Forelimb muscle (tissue), 1 donor: Measurements from ENCODE around the gene ACADVL. TPM values are rescaled to one million over a fixed set of nuclear protein-coding genes. Genes with fewer than 3 reads are reported as not detected.
"Not testable (repeated sequence)": the region's sequence is repeated elsewhere in the genome, so short reads cannot be mapped to it uniquely, and the experiment has no call there.

Experiments
- DNase-seq: peaks from one replicate; pipeline ENCODE4 v3.0.0-alpha.2; 2013; ENCODE audit warnings: low read depth
- polyA plus RNA-seq: library from polyadenylated mRNA; unstranded; fragments of 120-200 nt; gene quantifications from one replicate; pipeline ENCODE4 v1.2.1, GENCODE V29; 2013; ENCODE audit not compliant: insufficient read length

Gene ACADVL
- polyA plus RNA-seq = 243 TPM

- DNase-seq = peak; percentile 70
These were observed at the start of gene ACADVL, which contains the start of gene DLG4 for GRCh38 chr17:7219812-7220592. TSS of gene ACADVL (plus strand) at chr17:7219938. CDS start at chr17:7219985, 47 bp downstream. TSS of gene DLG4 (minus strand) at chr17:7219836.

- DNase-seq = not testable (repeated sequence)
These were observed 47.1 kb upstream of the ACADVL start for GRCh38 chr17:7172522-7173191.

GRCh38 chr17:7173687-7174602 lies 45.8 kb upstream of the ACADVL start:
- no peak for DNase-seq

GRCh38 chr17:7174603-7175326 lies 45.0 kb upstream of the ACADVL start:
- DNase-seq = no peak

- no peak for DNase-seq
These were observed 44.4 kb upstream of the ACADVL start for GRCh38 chr17:7175330-7175733.

- DNase-seq = no peak
These were observed 43.5 kb upstream of the ACADVL start for GRCh38 chr17:7176107-7176840.

GRCh38 chr17:7176841-7177190 lies 42.9 kb upstream of the ACADVL start:
- no peak for DNase-seq

GRCh38 chr17:7177191-7177953 lies 42.4 kb upstream of the ACADVL start:
- peak; percentile 48 for DNase-seq

- no peak for DNase-seq
These were observed 41.7 kb upstream of the ACADVL start for GRCh38 chr17:7177954-7178477.

- DNase-seq = no peak
These were observed 40.8 kb upstream of the ACADVL start for GRCh38 chr17:7178973-7179316.

GRCh38 chr17:7179317-7180254 lies 40.2 kb upstream of the ACADVL start, which contains the start of gene ASGR1:
TSS of gene ASGR1 (minus strand) at chr17:7179370. CDS start at chr17:7178563, 807 bp downstream.
- no peak for DNase-seq

- DNase-seq = not testable (repeated sequence)
These were observed 37.6 kb upstream of the ACADVL start for GRCh38 chr17:7182101-7182500.

GRCh38 chr17:7183433-7184090 lies 36.2 kb upstream of the ACADVL start:
- no peak for DNase-seq

GRCh38 chr17:7184091-7184488 lies 35.6 kb upstream of the ACADVL start:
- no peak for DNase-seq

GRCh38 chr17:7184647-7185046 lies 35.1 kb upstream of the ACADVL start:
- no peak for DNase-seq

GRCh38 chr17:7186241-7186640 lies 33.5 kb upstream of the ACADVL start:
- no peak for DNase-seq

GRCh38 chr17:7190276-7190917 lies 29.3 kb upstream of the ACADVL start:
- DNase-seq = no peak
